ENCODE measurements around the gene ERICH4.
A peak's percentile ranks its signal among the peaks of the same experiment; 100 is the strongest.

Gene ERICH4

GRCh38 chr19:41447732-41448332, 4.9 kb downstream of the ERICH4 start:
- Histone ChIP-seq H3F3A (ENCODE audit: control insufficient read depth, insufficient read depth) (no peaks in the 10 kb centered on the region), H3K4me1 (ENCODE audit: control insufficient read depth, low read length) (peaks cover 17% of the 10 kb centered on the region), H3K4me3 (ENCODE audit: low read length) (no peak overlapping the region), H3K9me3 (ENCODE audit: control insufficient read depth, insufficient read depth, low read length) (no peaks in the 10 kb centered on the region), H3K36me3 (ENCODE audit: control insufficient read depth, low read length) (no peaks in the 10 kb centered on the region), H3K79me2 (ENCODE audit: control insufficient read depth, low read length) (no peaks in the 10 kb centered on the region), H3K27ac (ENCODE audit: low read depth, low read length) (no peak overlapping the region), H3K27me3 (ENCODE audit: control insufficient read depth, low read length) (peaks cover 5% of the 10 kb centered on the region; the same call in 1 of the 2 replicates), H4K20me1 (ENCODE audit: control insufficient read depth, insufficient read depth, low read depth, low read length) (no peaks in the 10 kb centered on the region), H3K4me2 (ENCODE audit: low read length) (no peak overlapping the region), H3K9me2 (replicated peaks; ENCODE audit: control insufficient read depth, low read length) (no peaks in the 10 kb centered on the region)
- no peak for TF ChIP-seq EZH2phosphoT487 (IDR thresholded peaks at IDR 0.05; ENCODE audit: borderline replicate concordance, low read length)
- TF ChIP-seq, protein P1, sequence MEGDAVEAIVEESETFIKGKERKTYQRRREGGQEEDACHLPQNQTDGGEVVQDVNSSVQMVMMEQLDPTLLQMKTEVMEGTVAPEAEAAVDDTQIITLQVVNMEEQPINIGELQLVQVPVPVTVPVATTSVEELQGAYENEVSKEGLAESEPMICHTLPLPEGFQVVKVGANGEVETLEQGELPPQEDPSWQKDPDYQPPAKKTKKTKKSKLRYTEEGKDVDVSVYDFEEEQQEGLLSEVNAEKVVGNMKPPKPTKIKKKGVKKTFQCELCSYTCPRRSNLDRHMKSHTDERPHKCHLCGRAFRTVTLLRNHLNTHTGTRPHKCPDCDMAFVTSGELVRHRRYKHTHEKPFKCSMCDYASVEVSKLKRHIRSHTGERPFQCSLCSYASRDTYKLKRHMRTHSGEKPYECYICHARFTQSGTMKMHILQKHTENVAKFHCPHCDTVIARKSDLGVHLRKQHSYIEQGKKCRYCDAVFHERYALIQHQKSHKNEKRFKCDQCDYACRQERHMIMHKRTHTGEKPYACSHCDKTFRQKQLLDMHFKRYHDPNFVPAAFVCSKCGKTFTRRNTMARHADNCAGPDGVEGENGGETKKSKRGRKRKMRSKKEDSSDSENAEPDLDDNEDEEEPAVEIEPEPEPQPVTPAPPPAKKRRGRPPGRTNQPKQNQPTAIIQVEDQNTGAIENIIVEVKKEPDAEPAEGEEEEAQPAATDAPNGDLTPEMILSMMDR (IDR thresholded peaks at IDR 0.05; ENCODE audit: low read depth, low read length, poor library complexity, severe bottlenecking): peak; percentile 14

- H3F3A ChIP-seq (ENCODE audit: control insufficient read depth, insufficient read depth): no peaks in the 10 kb centered on the region
- peaks cover 13% of the 10 kb centered on the region for H3K4me1 ChIP-seq (ENCODE audit: control insufficient read depth, low read length)
- TF ChIP-seq EZH2phosphoT487 (IDR thresholded peaks at IDR 0.05; ENCODE audit: borderline replicate concordance, low read length): no peak
- TF ChIP-seq, protein P1 (IDR thresholded peaks at IDR 0.05; ENCODE audit: low read depth, low read length, poor library complexity, severe bottlenecking): peak; percentile 99
- no peaks in the 10 kb centered on the region for H3K9me3 ChIP-seq (ENCODE audit: control insufficient read depth, insufficient read depth, low read length)
- peak overlapping the region; percentile 40 for H3K4me3 ChIP-seq (ENCODE audit: low read length)
- no peaks in the 10 kb centered on the region for H3K79me2 ChIP-seq (ENCODE audit: control insufficient read depth, low read length)
- no peaks in the 10 kb centered on the region for H3K9me2 ChIP-seq (replicated peaks; ENCODE audit: control insufficient read depth, low read length)
- H3K27ac ChIP-seq (ENCODE audit: low read depth, low read length): no peak overlapping the region
- peak overlapping the region; percentile 62 for H3K4me2 ChIP-seq (ENCODE audit: low read length)
- H3K36me3 ChIP-seq (ENCODE audit: control insufficient read depth, low read length): no peaks in the 10 kb centered on the region
- H3K27me3 ChIP-seq (ENCODE audit: control insufficient read depth, low read length): peaks cover 5% of the 10 kb centered on the region; the same call in 1 of the 2 replicates
- no peaks in the 10 kb centered on the region for H4K20me1 ChIP-seq (ENCODE audit: control insufficient read depth, insufficient read depth, low read depth, low read length)
Observed at GRCh38 chr19:41449079-41449864, 6.3 kb downstream of the ERICH4 start.

- Histone ChIP-seq H3K79me2 (ENCODE audit: control insufficient read depth, low read length) (no peaks in the 10 kb centered on the region), H3K4me2 (ENCODE audit: low read length) (no peak overlapping the region), H3K27me3 (ENCODE audit: control insufficient read depth, low read length) (peaks cover 5% of the 10 kb centered on the region; the same call in 1 of the 2 replicates), H4K20me1 (ENCODE audit: control insufficient read depth, insufficient read depth, low read depth, low read length) (no peaks in the 10 kb centered on the region), H3K4me3 (ENCODE audit: low read length) (no peak overlapping the region), H3K9me3 (ENCODE audit: control insufficient read depth, insufficient read depth, low read length) (no peaks in the 10 kb centered on the region), H3K36me3 (ENCODE audit: control insufficient read depth, low read length) (no peaks in the 10 kb centered on the region), H3K9me2 (replicated peaks; ENCODE audit: control insufficient read depth, low read length) (no peaks in the 10 kb centered on the region), H3K27ac (ENCODE audit: low read depth, low read length) (no peak overlapping the region), H3F3A (ENCODE audit: control insufficient read depth, insufficient read depth) (no peaks in the 10 kb centered on the region), H3K4me1 (ENCODE audit: control insufficient read depth, low read length) (peaks cover 12% of the 10 kb centered on the region)
- TF ChIP-seq, protein P1 (IDR thresholded peaks at IDR 0.05; ENCODE audit: low read depth, low read length, poor library complexity, severe bottlenecking): no peak
- no peak for TF ChIP-seq EZH2phosphoT487 (IDR thresholded peaks at IDR 0.05; ENCODE audit: borderline replicate concordance, low read length)
Observed at GRCh38 chr19:41449865-41450178, 6.9 kb downstream of the ERICH4 start.

All from DOHH2 (cell line).